Activated T-helper 1 cell treated with anti-CD3 and anti-CD28 coated beads, Interleukin-12 subunit alpha, Interleukin-12 subunit beta, Interleukin-2, Interleukin-4 antibody, amounts not matched to agents 30 ng/mL and 10 ng/mL and 1 ng/mL, durations not matched to agents 14 hours and 24 hours and 36 hours (primary cell): ENCODE measurements around the gene DNM3. TPM values are rescaled to one million over a fixed set of nuclear protein-coding genes. Genes with fewer than 3 reads are reported as not detected.
"Not testable (repeated sequence)": the region's sequence is repeated elsewhere in the genome, so short reads cannot be mapped to it uniquely, and the experiment has no call there.

Experiments used
- DNase-seq: peaks from one replicate; pipeline ENCODE4 v3.0.0; 2021; ENCODE audit warnings: low spot score
- H3K27ac Mint-ChIP-seq: one replicate; pipeline ENCODE4 v1.8.0; 2021; ENCODE audit warnings: mild to moderate bottlenecking, mixed read lengths
- H3K27me3 Mint-ChIP-seq: one replicate; pipeline ENCODE4 v1.8.0; 2022; ENCODE audit warnings: mild to moderate bottlenecking, moderate library complexity, mixed read lengths; ENCODE audit not compliant: insufficient read depth
- H3K36me3 Mint-ChIP-seq: one replicate; pipeline ENCODE4 v1.8.0; 2021; ENCODE audit warnings: low read depth, mixed read lengths
- H3K4me1 Mint-ChIP-seq: one replicate; pipeline ENCODE4 v1.8.0; 2021; ENCODE audit warnings: low read depth, mixed read lengths
- H3K4me3 Mint-ChIP-seq: one replicate; pipeline ENCODE4 v1.8.0; 2021; ENCODE audit warnings: mild to moderate bottlenecking, moderate library complexity, mixed read lengths
- H3K9me3 Mint-ChIP-seq: one replicate; pipeline ENCODE4 v1.8.0; 2021; ENCODE audit warnings: mixed read lengths
- intact Hi-C: fragments of 100-400 bp; cut with micrococcal nuclease; formaldehyde crosslinking; loops from one replicate; pipeline ENCODE4 v1.15.1; 2024
- total RNA-seq: library from RNA; stranded (reverse); gene quantifications from 2 replicates; pipeline ENCODE4 v1.2.3, GENCODE V29; 2022

DNM3 gene
- total RNA-seq, 1 donor from 2014 or later = 0.62 TPM

DNA sequence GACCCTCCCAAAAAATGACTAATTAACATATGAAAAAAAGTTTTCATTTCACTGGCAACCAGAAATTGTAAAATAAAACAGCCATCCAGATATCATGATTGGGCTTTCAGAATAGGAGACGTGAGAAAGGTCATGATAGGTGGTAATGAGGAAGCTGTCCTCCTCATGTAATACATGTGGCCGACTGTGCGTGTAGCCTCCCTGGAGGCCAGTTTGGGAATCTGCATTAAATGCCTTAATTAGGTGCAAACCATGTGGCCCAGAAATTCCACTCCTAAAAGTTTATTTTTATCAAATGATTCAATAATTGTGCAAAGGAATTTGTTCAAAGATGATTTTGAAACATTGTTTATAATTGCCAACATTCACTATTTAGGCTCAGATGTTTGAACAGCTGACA is 451.5 kb downstream of the DNM3 start:
- DNase-seq = no peak
- H3K27ac Mint-ChIP-seq = no peak overlapping the region
- H3K4me3 Mint-ChIP-seq = no peak overlapping the region
- intact Hi-C loops = no loop called here
- H3K27me3 Mint-ChIP-seq = no peaks in the 10 kb centered on the region
- no peaks in the 10 kb centered on the region for H3K36me3 Mint-ChIP-seq
- no peaks in the 10 kb centered on the region for H3K9me3 Mint-ChIP-seq
- no peaks in the 10 kb centered on the region for H3K4me1 Mint-ChIP-seq

- H3K27ac Mint-ChIP-seq = no peak overlapping the region
- H3K4me1 Mint-ChIP-seq = peaks cover 4% of the 10 kb centered on the region
- H3K36me3 Mint-ChIP-seq = no peaks in the 10 kb centered on the region
- no peaks in the 10 kb centered on the region for H3K27me3 Mint-ChIP-seq
- DNase-seq = no peak
- H3K4me3 Mint-ChIP-seq = no peak overlapping the region
- H3K9me3 Mint-ChIP-seq = no peaks in the 10 kb centered on the region
- intact Hi-C loops = no loop called here
These were observed 452.1 kb downstream of the DNM3 start for GRCh38 chr1:172293429-172293828.

DNA sequence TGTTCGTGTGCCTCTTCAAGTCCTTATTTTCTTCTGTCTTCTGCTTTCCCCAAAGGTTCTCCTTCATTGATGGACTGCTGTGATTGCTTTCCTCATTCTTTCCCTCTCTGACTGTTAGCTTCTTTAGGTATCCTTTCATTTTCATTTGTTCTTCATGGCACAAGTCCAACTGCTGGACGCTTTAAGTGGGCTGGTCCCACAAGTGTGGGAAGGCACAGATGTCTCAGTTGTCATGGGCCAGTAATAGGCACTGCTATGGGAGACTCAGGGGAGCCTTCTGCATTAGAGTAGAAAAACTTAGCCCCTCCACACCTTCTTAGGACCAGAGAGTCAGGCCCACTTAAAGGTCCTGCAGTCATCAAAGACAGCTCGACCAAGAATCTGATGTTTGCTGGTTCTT is 456.8 kb downstream of the DNM3 start:
- intact Hi-C loops = no loop called here

GRCh38 chr1:172298911-172299310 is 457.6 kb downstream of the DNM3 start:
- Mint-ChIP-seq H3K4me3 (no peak overlapping the region), H3K27me3 (no peaks in the 10 kb centered on the region), H3K4me1 (peaks cover 4% of the 10 kb centered on the region), H3K27ac (no peak overlapping the region), H3K36me3 (peaks cover 8% of the 10 kb centered on the region), H3K9me3 (peaks cover 19% of the 10 kb centered on the region)
- intact Hi-C loops = no loop called here
- no peak for DNase-seq

More for the DNA sequence above, 456.8 kb downstream of the DNM3 start:
- Mint-ChIP-seq H3K4me1 (peaks cover 4% of the 10 kb centered on the region), H3K27ac (no peak overlapping the region), H3K36me3 (peaks cover 6% of the 10 kb centered on the region), H3K9me3 (peaks cover 16% of the 10 kb centered on the region), H3K27me3 (no peaks in the 10 kb centered on the region), H3K4me3 (no peak overlapping the region)
- no peak for DNase-seq

- H3K36me3 Mint-ChIP-seq = peaks cover 8% of the 10 kb centered on the region
- H3K27me3 Mint-ChIP-seq = peaks cover 2% of the 10 kb centered on the region
- intact Hi-C loops = no loop called here
- DNase-seq = no peak
- no peak overlapping the region for H3K4me3 Mint-ChIP-seq
- peaks cover 22% of the 10 kb centered on the region for H3K9me3 Mint-ChIP-seq
- H3K4me1 Mint-ChIP-seq = peaks cover 4% of the 10 kb centered on the region
- no peak overlapping the region for H3K27ac Mint-ChIP-seq
These were observed 458.2 kb downstream of the DNM3 start for GRCh38 chr1:172299515-172299914.

GRCh38 chr1:172307508-172307907 is 466.2 kb downstream of the DNM3 start:
- DNase-seq, H3K4me1 Mint-ChIP-seq, H3K27ac Mint-ChIP-seq, H3K27me3 Mint-ChIP-seq, intact Hi-C loops, H3K4me3 Mint-ChIP-seq, H3K36me3 Mint-ChIP-seq: not testable (repeated sequence)
- peaks cover 29% of the 10 kb centered on the region for H3K9me3 Mint-ChIP-seq

GRCh38 chr1:172308142-172308541 is 466.8 kb downstream of the DNM3 start:
- Mint-ChIP-seq H3K27ac (no peak overlapping the region), H3K4me1 (no peaks in the 10 kb centered on the region), H3K9me3 (peaks cover 26% of the 10 kb centered on the region), H3K36me3 (peaks cover 2% of the 10 kb centered on the region), H3K4me3 (no peak overlapping the region), H3K27me3 (peaks cover 2% of the 10 kb centered on the region)
- intact Hi-C loops = no loop called here
- no peak for DNase-seq

DNA sequence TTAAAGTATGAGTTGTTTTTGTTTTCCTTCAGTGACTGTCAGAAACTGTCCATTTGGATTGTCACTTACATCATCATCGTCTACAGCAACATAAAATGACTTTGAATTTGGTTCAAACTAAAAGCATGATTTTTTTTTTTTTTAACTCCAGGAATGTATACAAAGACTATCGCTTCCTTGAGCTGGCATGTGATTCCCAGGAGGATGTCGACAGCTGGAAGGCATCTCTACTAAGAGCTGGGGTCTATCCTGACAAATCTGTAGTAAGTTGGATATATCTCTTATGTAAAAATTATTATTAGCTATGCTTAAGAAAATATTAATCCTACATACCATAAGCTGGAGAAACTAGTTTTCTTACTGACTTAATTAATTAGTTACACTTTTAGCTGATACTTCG is 467.3 kb downstream of the DNM3 start:
- intact Hi-C loops = no loop called here
- H3K4me3 Mint-ChIP-seq = no peak overlapping the region

GRCh38 chr1:172320733-172321132 is 479.4 kb downstream of the DNM3 start:
- Mint-ChIP-seq H3K27ac (no peak overlapping the region), H3K9me3 (peaks cover 1% of the 10 kb centered on the region), H3K36me3 (no peaks in the 10 kb centered on the region), H3K4me1 (no peaks in the 10 kb centered on the region), H3K4me3 (no peak overlapping the region), H3K27me3 (no peaks in the 10 kb centered on the region)
- intact Hi-C loops = no loop called here
- no peak for DNase-seq

More for the DNA sequence above, 467.3 kb downstream of the DNM3 start:
- no peaks in the 10 kb centered on the region for H3K36me3 Mint-ChIP-seq
- H3K4me1 Mint-ChIP-seq = no peaks in the 10 kb centered on the region
- H3K27me3 Mint-ChIP-seq = peaks cover 2% of the 10 kb centered on the region
- H3K9me3 Mint-ChIP-seq = peaks cover 22% of the 10 kb centered on the region
- no peak overlapping the region for H3K27ac Mint-ChIP-seq
- no peak for DNase-seq

DNA sequence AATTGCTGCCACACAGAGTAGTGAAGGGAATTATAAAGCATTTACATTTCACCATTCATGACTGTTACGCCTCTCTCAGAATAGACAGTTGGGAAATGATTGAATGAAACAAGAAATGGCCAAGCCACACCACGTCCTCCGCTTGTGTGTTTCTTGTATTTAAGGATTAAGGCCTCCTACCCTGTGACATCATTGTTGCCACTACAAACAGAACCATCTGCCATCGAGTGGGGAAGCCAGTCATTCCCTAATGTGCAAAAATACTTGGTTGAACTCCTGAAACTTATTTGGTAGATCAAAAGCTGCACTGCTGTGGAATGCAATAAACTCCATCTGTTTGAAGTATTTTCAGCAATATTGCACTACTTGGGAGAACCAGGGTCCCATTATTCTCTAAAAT is 480.2 kb downstream of the DNM3 start:
- intact Hi-C loops = no loop called here
- DNase-seq = no peak
- Mint-ChIP-seq H3K4me1 (no peaks in the 10 kb centered on the region), H3K36me3 (no peaks in the 10 kb centered on the region), H3K9me3 (no peaks in the 10 kb centered on the region), H3K27ac (no peak overlapping the region), H3K4me3 (no peak overlapping the region), H3K27me3 (no peaks in the 10 kb centered on the region)

GRCh38 chr1:172322219-172323061 is 481.1 kb downstream of the DNM3 start:
- Mint-ChIP-seq H3K4me3 (no peak overlapping the region), H3K27ac (no peak overlapping the region), H3K9me3 (no peaks in the 10 kb centered on the region), H3K36me3 (no peaks in the 10 kb centered on the region), H3K4me1 (no peaks in the 10 kb centered on the region), H3K27me3 (no peaks in the 10 kb centered on the region)
- DNase-seq = no peak
- intact Hi-C loops = no loop called here

DNA sequence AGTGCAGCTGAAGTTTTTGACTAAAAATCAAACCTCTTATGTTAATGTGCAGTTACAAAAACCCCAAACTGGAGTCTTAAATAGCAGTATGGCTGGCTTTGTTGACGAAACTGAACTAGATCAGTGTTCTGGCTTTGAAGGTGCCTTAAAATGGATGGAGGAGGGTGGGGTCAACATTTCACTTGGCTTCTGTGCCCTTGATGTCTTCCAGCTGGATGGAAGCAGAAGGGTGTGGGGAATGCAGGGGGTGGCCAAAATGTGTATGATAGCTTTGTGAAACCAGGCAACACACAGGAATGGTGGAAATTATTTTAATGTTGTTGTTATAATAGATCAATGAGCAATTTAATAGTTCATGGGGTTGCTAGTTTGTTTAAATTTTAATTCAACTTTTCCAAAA is 482.4 kb downstream of the DNM3 start:
- Mint-ChIP-seq H3K4me1 (no peaks in the 10 kb centered on the region), H3K27me3 (no peaks in the 10 kb centered on the region), H3K4me3 (no peak overlapping the region), H3K36me3 (peaks cover 5% of the 10 kb centered on the region), H3K27ac (no peak overlapping the region), H3K9me3 (peaks cover 5% of the 10 kb centered on the region)
- intact Hi-C loops = no loop called here
- DNase-seq = no peak

DNA sequence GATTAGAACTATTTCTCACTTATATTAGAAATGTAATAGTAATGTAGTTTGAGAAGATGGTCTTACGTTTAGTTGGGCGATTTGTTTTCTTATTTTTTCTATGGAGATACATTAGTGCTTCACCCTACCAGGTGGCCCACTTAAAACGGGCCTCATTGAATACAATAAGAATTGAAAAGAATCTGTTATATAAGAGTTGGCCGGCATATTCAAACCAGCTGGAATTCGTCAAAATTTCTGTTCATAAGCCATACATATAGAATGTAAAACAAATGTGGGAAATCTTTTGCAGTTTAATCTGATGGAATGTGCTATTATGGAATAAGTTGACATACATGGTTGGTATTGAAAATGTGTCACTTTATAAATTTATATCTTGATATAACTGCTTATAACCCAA is 482.8 kb downstream of the DNM3 start:
- Mint-ChIP-seq H3K36me3 (peaks cover 5% of the 10 kb centered on the region), H3K27me3 (no peaks in the 10 kb centered on the region), H3K4me1 (no peaks in the 10 kb centered on the region), H3K4me3 (no peak overlapping the region), H3K27ac (no peak overlapping the region), H3K9me3 (peaks cover 5% of the 10 kb centered on the region)
- intact Hi-C loops = no loop called here
- no peak for DNase-seq

DNA sequence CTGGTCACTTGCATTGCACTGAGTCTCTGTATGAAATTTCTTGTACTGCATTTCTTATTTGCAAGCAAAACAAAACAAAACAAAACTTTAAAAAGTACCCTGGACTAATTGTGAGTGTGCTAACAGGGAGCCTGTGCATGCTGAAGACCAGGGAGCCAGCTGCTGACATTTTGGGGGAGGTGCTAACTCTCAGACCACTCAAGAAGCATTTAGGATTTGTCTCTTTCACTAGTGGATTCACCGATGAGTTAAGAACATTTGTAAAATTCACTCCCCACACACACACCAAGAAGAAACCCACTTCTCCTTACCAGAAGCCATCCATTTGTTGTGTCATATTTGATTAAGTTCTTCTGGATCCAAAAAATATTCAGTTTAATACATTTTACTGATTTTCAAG is 483.5 kb downstream of the DNM3 start:
- Mint-ChIP-seq H3K36me3 (peaks cover 5% of the 10 kb centered on the region), H3K4me1 (no peaks in the 10 kb centered on the region), H3K9me3 (peaks cover 5% of the 10 kb centered on the region), H3K4me3 (no peak overlapping the region), H3K27me3 (no peaks in the 10 kb centered on the region), H3K27ac (no peak overlapping the region)
- intact Hi-C loops = no loop called here
- no peak for DNase-seq
